Measurements from ENCODE around the gene CSTPP1. TPM values are rescaled to one million over a fixed set of nuclear protein-coding genes. Genes with fewer than 3 reads are reported as not detected.

The CSTPP1 gene
- total RNA-seq, 1 donor, result 5.8 TPM

DNA sequence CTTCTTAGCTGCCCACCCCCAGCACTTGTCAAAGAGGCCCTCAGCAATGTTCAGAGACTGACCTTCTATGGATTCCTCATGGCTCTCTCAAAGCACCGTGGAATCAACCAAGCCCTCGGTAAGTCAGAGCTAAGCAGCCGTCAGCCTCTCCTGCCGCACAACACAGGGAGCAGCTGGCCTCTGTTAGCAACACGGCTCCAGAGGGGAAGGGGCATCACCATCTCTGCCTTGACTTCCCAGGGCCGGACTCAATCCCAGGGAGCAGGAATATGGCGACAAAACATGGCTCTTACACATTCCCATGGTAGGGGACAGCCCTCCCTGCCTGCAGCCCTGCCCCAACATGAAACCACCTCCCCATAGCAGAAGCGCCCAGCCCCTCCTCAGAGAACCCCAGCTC is 221.2 kb downstream of the CSTPP1 start:
- Histone ChIP-seq H3K9me3 (ENCODE audit: low read depth, low read length) (no peaks in the 10 kb centered on the region), H3K4me3 (ENCODE audit: low read length) (no peak overlapping the region), H3K27me3 (ENCODE audit: insufficient read depth, low read length) (no peaks in the 10 kb centered on the region), H3K4me1 (ENCODE audit: insufficient read depth, low read length) (peaks cover 28% of the 10 kb centered on the region)

DNA sequence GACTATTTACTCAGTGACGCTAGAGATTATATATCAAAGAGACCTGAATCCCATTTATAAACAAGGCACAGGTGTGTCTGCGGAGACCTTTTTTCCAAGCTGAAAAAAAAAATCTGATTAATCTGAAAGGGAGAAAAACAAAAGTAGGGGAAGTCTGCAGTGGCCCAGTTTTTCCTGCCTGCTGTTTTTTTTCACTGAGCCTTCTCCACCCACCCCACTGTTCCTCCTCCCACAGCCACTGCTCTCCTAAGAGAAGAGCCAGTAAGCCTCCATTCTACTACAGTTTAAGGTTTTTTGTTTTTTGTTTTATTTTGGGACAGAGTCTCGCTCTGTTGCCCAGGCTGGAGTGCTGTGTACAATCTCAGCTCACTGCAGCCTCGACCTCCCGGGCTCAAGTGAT is 221.7 kb downstream of the CSTPP1 start:
- peaks cover 24% of the 10 kb centered on the region for H3K4me1 ChIP-seq (ENCODE audit: insufficient read depth, low read length)
- H3K9me3 ChIP-seq (ENCODE audit: low read depth, low read length), result no peaks in the 10 kb centered on the region
- H3K4me3 ChIP-seq (ENCODE audit: low read length), result no peak overlapping the region
- no peaks in the 10 kb centered on the region for H3K27me3 ChIP-seq (ENCODE audit: insufficient read depth, low read length)

DNA sequence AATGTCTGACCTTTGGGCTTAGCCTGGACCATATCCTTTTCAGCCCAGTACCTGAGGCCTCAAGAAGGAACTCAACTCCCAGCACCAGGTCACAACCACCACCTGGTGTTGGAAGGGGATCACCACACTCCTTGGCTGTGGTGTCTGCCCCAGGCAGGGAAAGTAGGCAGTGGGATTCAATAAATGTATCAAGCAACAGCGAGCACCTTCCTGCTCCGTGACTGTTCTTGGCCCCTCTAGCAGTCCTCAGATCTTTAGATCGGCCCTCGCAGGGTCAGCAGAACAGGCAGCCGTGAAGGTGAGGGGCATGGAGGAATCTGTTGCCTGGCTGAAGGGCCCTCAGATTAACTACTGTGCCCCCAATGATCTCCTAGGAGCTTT is 224.2 kb downstream of the CSTPP1 start:
- peaks cover 5% of the 10 kb centered on the region for H3K4me1 ChIP-seq (ENCODE audit: insufficient read depth, low read length)
- H3K9me3 ChIP-seq (ENCODE audit: low read depth, low read length), result no peaks in the 10 kb centered on the region
- H3K27me3 ChIP-seq (ENCODE audit: insufficient read depth, low read length), result no peaks in the 10 kb centered on the region
- no peak overlapping the region for H3K4me3 ChIP-seq (ENCODE audit: low read length)

DNA sequence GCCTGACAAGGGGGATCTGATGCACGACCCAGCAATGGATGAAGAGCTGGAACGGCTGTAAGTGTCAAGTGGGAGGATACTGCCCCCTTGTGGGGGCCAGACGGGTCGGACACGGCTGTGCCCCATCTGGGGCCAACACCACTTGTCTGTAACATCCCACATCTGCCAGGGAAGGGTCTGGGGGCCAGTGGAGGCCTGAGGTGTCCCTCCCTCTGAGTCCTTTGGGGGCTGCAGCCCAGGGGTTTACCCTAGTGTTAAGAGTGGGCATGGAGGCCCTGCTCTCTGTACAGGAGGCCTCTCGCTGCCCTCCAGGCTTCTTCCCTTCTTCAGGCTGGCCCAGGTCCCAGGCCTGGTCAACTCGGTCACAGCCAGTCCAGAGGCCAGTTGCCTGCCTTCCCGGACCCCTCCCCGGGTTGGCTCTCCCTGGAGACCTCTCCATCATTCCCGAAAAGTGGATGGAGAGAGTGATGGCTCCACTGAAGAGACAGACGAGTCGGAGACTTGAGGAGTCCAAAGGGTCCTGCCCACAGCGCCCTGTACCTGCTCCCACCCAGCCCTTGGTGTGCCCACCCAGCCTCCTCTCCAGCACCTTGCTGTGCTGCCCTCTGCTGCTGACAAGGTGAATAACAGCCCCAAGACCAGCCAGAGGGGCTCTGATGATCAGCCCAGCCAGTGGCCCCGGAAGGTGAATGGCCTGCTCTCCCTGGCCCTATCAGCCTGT is 224.7 kb downstream of the CSTPP1 start:
- Histone ChIP-seq H3K9me3 (ENCODE audit: low read depth, low read length) (no peaks in the 10 kb centered on the region), H3K4me1 (ENCODE audit: insufficient read depth, low read length) (no peaks in the 10 kb centered on the region), H3K27me3 (ENCODE audit: insufficient read depth, low read length) (no peaks in the 10 kb centered on the region), H3K4me3 (ENCODE audit: low read length) (no peak overlapping the region)

DNA sequence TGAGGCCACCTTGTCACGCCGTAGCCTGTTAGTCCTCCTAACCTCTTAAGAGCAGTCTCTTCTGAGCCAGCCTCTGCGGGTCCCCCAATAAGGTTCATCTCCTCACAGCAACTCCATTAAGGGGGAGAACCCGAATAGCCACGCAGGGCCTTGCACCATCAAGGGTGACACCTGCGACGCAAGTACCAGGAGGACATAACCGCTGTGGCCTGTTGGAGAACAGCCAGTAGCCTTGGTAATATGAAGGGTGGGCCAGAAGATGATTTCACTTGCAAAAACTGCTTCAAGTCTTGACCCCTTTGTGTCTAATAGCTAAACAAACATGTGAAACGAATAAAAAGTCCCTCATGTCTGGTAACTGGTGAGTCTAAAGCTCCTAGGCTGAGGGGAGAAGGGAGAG is 225.3 kb downstream of the CSTPP1 start:
- no peak overlapping the region for H3K4me3 ChIP-seq (ENCODE audit: low read length)
- no peaks in the 10 kb centered on the region for H3K4me1 ChIP-seq (ENCODE audit: insufficient read depth, low read length)
- no peaks in the 10 kb centered on the region for H3K27me3 ChIP-seq (ENCODE audit: insufficient read depth, low read length)
- H3K9me3 ChIP-seq (ENCODE audit: low read depth, low read length), result no peaks in the 10 kb centered on the region

DNA sequence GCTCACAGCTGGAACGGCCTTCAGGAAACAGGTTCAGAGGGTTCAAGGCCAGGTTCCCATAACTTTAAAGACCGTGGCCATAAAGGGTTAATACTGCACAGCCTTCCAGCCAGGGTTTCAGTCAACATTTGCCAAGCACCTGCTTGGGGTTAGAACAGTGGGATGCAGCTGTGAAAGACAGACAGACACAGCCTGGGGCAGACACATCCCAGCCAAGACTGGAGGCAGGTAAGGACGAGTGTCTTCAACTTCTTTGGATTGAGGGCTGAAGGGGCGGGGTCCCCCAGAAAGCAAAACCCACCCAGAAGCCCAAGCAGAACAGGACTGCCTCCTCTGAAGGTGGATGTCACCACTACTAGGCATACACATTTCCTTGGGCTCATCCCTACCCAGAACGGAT is 225.9 kb downstream of the CSTPP1 start:
- no peaks in the 10 kb centered on the region for H3K9me3 ChIP-seq (ENCODE audit: low read depth, low read length)
- H3K27me3 ChIP-seq (ENCODE audit: insufficient read depth, low read length), result no peaks in the 10 kb centered on the region
- H3K4me1 ChIP-seq (ENCODE audit: insufficient read depth, low read length), result no peaks in the 10 kb centered on the region
- H3K4me3 ChIP-seq (ENCODE audit: low read length), result no peak overlapping the region

DNA sequence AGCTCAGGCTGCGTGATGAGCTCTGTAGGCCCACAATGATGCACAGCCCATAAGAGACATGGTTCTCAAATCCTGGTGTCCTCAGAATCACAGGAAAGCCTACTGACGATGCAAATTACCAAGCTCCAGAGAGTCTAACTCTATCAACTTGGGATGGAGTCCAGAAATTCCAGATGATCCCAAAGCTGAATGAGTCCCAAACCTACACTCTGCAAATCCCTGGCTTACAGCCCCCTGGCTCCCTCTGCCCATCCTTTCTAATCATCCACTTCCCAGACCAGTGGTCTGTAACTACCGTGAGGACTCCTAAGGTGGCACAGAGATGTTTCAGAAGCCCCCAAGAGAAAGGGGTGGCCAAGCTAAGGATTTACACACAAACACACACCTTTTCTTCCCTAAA is 226.6 kb downstream of the CSTPP1 start:
- Histone ChIP-seq H3K9me3 (ENCODE audit: low read depth, low read length) (no peaks in the 10 kb centered on the region), H3K4me1 (ENCODE audit: insufficient read depth, low read length) (no peaks in the 10 kb centered on the region), H3K27me3 (ENCODE audit: insufficient read depth, low read length) (no peaks in the 10 kb centered on the region), H3K4me3 (ENCODE audit: low read length) (no peak overlapping the region)

DNA sequence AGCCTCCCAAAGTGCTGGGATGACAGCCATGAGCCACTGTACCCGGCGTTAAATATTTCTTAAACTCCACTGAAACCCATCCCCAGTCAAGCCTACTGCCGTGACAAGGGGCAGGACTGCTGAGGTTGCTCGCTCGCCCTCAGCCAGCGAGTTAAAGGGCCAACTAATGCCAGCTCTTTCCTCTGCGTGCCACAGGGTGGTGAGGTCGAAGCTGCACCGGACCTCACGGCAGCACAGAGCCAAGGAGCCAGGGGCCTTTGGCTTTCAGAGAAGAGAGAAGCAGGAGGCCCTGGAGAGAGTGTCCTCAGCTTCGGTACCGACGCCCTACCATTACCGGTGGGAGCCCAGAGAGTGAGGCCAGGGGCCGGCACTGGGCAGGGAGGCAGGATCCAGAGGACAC is 227.3 kb downstream of the CSTPP1 start:
- Histone ChIP-seq H3K27me3 (ENCODE audit: insufficient read depth, low read length) (no peaks in the 10 kb centered on the region), H3K4me1 (ENCODE audit: insufficient read depth, low read length) (no peaks in the 10 kb centered on the region), H3K4me3 (ENCODE audit: low read length) (no peak overlapping the region), H3K9me3 (ENCODE audit: low read depth, low read length) (no peaks in the 10 kb centered on the region)

DNA sequence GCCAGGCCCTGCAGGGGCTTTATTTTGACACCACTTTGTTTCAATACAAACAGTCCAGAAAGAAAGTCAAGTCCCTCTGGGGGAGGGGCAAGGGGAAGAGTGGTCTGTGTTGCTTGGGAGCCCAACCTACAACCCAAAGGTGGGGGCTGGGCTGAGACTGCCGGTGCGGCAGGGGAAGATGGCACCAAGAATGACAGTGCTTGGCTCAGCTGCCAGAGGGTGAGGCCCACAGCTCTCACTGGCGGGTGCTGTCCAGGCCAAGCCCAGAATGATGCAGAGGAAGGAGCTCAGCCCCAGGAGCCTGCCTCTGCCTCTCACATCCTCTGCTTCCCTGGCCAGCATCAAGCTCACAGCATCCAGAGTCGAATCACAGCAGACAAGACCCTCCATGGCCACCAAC is 227.8 kb downstream of the CSTPP1 start:
- Histone ChIP-seq H3K4me1 (ENCODE audit: insufficient read depth, low read length) (no peaks in the 10 kb centered on the region), H3K27me3 (ENCODE audit: insufficient read depth, low read length) (no peaks in the 10 kb centered on the region), H3K9me3 (ENCODE audit: low read depth, low read length) (no peaks in the 10 kb centered on the region), H3K4me3 (ENCODE audit: low read length) (no peak overlapping the region)

DNA sequence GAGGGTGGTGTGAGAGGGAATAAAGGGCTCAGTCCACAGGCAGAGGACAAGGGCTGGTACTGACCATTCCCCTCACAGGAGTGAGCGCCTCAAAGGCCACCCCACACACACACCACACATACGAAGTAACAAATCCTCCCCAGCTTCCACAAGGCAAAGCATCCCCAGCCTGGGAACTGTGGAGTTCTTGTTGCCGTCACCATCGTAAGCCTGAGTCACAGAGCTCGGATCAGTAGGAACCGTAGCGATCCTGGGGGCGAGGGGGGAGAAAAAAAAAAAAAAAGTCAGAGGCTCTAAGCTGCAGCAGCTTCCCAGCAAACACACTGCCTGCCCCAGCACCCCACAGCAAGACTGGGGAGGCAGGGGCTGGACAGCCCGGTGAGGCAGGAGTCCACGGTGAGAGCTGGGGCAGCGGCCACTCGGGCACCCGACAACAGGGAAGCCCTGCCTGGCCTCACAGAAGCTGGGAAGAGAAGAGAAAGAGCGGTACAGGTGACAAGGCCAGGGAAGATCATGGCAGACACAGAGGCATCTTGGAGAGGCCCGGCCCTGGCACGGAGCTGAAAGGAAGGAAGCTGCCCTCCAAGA is 228.8 kb downstream of the CSTPP1 start:
- H3K4me1 ChIP-seq (ENCODE audit: insufficient read depth, low read length), result no peaks in the 10 kb centered on the region
- no peaks in the 10 kb centered on the region for H3K9me3 ChIP-seq (ENCODE audit: low read depth, low read length)
- H3K27me3 ChIP-seq (ENCODE audit: insufficient read depth, low read length), result no peaks in the 10 kb centered on the region
- no peak overlapping the region for H3K4me3 ChIP-seq (ENCODE audit: low read length)

DNA sequence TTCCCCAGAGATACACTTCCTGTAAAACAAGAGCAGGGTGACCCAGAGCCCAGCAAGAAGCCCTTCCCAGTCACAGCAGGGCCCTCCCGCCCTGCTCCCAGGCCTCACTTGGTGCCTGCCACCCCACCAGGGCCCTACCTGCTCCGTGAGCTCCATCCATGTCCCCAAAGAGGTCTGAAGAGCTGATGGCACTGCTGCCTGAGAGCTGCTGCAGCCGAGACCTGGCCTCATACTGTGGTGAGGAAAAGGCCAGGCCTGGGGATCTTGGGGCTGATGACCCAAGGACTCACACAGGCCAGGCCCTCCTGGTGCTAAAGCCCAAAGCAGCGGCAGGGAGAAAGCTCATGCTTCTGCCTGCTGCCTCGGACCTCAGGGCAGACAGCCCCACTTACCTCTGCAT is 229.8 kb downstream of the CSTPP1 start:
- no peaks in the 10 kb centered on the region for H3K4me1 ChIP-seq (ENCODE audit: insufficient read depth, low read length)
- H3K27me3 ChIP-seq (ENCODE audit: insufficient read depth, low read length), result no peaks in the 10 kb centered on the region
- H3K4me3 ChIP-seq (ENCODE audit: low read length), result no peak overlapping the region
- no peaks in the 10 kb centered on the region for H3K9me3 ChIP-seq (ENCODE audit: low read depth, low read length)

DNA sequence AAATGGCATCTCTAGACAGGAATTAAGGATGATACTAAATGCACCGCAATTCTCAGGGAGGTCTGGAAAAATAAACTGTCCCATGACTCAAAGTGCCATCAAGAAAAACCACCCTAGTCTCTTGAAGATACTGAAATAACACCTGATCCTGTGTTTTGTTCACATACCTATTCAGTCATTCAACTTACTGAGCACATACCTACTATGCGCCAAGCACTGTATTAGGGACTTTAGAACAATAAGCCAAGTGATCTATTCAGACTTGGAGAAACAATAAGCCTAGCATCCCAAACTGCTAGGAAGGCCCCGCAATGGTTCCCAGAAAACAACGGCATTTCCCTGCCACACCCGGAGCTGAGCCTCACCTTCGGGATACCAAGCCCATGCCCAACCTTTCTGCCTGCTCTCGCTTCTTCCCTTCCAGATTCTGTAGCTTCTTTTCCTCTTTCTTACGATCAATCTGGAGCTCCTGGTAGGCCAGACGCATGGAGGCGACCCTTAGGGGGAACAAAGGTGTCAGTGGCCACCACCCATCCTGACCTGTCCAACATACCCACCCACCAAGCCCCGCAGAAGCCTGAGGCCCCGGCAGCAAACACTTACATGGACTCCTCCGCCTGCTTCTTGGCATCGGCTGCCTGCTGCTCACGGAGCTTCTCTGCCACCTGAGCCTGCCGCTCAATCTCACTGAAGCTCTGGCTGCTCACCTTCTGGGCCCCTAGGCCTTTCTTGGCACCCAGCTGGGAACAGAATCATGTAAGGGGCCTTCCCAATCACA is 234.7 kb downstream of the CSTPP1 start:
- Histone ChIP-seq H3K9me3 (ENCODE audit: low read depth, low read length) (no peaks in the 10 kb centered on the region), H3K4me3 (ENCODE audit: low read length) (no peak overlapping the region), H3K4me1 (ENCODE audit: insufficient read depth, low read length) (peaks cover 22% of the 10 kb centered on the region), H3K27me3 (ENCODE audit: insufficient read depth, low read length) (no peaks in the 10 kb centered on the region)

DNA sequence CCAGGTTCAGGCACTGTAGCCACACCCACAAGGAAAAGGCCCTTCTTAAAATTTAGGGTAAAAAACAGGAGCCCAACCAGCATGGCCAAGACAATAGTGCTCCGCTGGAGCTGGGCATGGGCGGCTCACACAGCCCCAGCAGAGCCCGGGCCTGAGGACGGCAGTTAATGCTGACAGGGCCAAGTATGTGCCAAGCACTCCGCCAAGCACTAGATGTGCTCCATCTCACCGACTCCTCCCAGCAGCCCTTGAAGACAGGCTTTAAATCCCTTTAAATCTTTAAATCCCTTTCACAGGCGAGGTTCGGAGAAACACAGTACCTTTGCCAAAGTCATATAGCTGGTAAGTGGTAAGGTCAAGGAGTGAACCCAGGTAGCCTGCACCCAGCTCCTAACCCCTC is 235.3 kb downstream of the CSTPP1 start:
- H3K4me3 ChIP-seq (ENCODE audit: low read length), result no peak overlapping the region
- no peaks in the 10 kb centered on the region for H3K9me3 ChIP-seq (ENCODE audit: low read depth, low read length)
- peaks cover 24% of the 10 kb centered on the region for H3K4me1 ChIP-seq (ENCODE audit: insufficient read depth, low read length)
- no peaks in the 10 kb centered on the region for H3K27me3 ChIP-seq (ENCODE audit: insufficient read depth, low read length)

DNA sequence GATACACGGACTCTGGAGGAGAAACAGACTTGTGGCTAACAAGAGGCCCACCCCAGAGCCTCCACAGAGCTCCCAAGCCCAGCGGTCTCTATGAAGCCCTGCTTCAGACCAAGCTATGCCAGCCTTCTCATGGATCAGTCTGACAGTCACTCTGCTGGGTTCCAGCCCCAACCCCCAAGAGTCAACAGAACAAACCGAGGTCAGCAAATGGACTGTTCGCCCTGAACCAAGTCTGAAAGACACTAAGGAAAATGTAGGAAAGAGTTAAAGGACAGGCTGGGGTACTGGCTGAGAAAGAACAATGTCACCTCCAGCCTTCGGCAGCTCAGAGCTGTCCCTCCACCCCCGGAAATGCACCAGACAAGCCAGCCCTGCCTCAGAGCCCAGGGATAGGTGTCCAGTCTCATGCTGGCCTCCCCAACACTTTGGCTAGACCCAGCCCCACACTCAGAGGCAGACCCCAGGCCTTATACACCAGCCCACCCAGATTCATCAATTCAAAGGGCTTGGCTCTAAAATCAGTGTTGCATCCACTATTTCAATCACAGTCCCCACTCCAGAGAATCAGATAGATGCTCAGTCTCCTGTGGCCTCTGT is 236.3 kb downstream of the CSTPP1 start:
- Histone ChIP-seq H3K4me3 (ENCODE audit: low read length) (no peak overlapping the region), H3K9me3 (ENCODE audit: low read depth, low read length) (no peaks in the 10 kb centered on the region), H3K27me3 (ENCODE audit: insufficient read depth, low read length) (no peaks in the 10 kb centered on the region)

DNA sequence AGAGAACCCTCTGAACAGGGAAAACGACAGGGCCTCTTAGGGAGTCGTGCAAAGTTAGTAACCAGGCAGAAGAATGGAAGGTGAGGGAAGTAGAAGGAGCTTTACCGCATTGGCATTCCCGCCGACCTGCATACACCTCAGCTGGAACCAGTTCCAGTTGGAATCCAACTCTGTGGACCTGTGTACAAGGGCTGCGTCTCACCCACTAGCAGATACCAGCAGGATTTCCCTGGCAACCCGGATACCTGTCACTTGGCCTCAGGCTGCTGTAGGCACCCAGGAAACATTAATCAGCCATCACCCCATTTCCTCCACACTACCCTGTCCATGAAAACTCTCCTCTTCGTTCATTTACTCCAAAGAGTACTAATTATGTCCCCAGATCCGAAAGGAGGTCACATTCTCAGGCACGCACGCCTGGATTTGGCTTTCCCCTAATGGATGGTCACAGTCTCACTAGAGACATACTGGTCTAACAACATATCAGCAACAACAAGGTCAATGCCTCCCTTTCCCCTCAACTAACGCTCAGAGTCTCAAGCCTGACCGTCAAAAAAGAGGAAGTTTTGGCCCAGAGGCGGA is 239.3 kb downstream of the CSTPP1 start:
- H3K4me1 ChIP-seq (ENCODE audit: insufficient read depth, low read length), result peaks cover 36% of the 10 kb centered on the region

More for the DNA sequence above, 236.3 kb downstream of the CSTPP1 start:
- peaks cover 30% of the 10 kb centered on the region for H3K4me1 ChIP-seq (ENCODE audit: insufficient read depth, low read length)

More for the DNA sequence above, 239.3 kb downstream of the CSTPP1 start:
- Histone ChIP-seq H3K4me3 (ENCODE audit: low read length) (peak overlapping the region; percentile 99), H3K27me3 (ENCODE audit: insufficient read depth, low read length) (no peaks in the 10 kb centered on the region), H3K9me3 (ENCODE audit: low read depth, low read length) (no peaks in the 10 kb centered on the region)
